SK-N-MC (cell line): ENCODE data around the gene ASXL3.

Experiments used
- DNase-seq: peaks from one replicate; pipeline ENCODE4 v3.0.0-alpha.2; 2011; ENCODE audit warnings: low read depth, low spot score
- H3K27ac ChIP-seq: fragments of 200-600 bp; sonication (generic); 2 replicates; pipeline ENCODE4 v1.5.1; 2016; ENCODE audit warnings: mixed run types
- H3K36me3 ChIP-seq: fragments of 200-600 bp; sonication (generic); 2 replicates; pipeline ENCODE4 v1.6.1; 2017; ENCODE audit warnings: antibody characterized with exemption, low read length, mixed read lengths; ENCODE audit not compliant: insufficient read depth
- H3K4me3 ChIP-seq: fragments of 200-600 bp; sonication (generic); 2 replicates; pipeline ENCODE4 v1.5.1; 2016
- H3K9ac ChIP-seq: fragments of 200-600 bp; sonication (generic); 2 replicates; pipeline ENCODE4 v1.8.0; 2017; ENCODE audit warnings: mixed run types, mixed read lengths; ENCODE audit not compliant: insufficient read length
- H3K9me3 ChIP-seq: fragments of 200-600 bp; sonication (generic); 2 replicates; pipeline ENCODE4 v1.6.1; 2017; ENCODE audit warnings: low read depth, mild to moderate bottlenecking, antibody characterized with exemption, low read length, moderate library complexity, mixed read lengths
- EZH2 ChIP-seq: fragments of 200-600 bp; sonication (generic); IDR thresholded peaks from one replicate; pipeline ENCODE4 v1.6.1; 2017; ENCODE audit warnings: antibody characterized with exemption
- FOXP2 ChIP-seq: optimal IDR thresholded peaks from 2 replicates; pipeline ENCODE3; 2011; ENCODE audit warnings: mild to moderate bottlenecking, moderate library complexity; ENCODE audit not compliant: insufficient read depth; ENCODE audit errors: extremely low read length, control extremely low read depth
- POLR2AphosphoS5 ChIP-seq: IDR thresholded peaks from 2 replicates; pipeline ENCODE4 v1.6.1; 2012; ENCODE audit warnings: mild to moderate bottlenecking, low read depth, low read length, borderline replicate concordance

Gene ASXL3

DNA sequence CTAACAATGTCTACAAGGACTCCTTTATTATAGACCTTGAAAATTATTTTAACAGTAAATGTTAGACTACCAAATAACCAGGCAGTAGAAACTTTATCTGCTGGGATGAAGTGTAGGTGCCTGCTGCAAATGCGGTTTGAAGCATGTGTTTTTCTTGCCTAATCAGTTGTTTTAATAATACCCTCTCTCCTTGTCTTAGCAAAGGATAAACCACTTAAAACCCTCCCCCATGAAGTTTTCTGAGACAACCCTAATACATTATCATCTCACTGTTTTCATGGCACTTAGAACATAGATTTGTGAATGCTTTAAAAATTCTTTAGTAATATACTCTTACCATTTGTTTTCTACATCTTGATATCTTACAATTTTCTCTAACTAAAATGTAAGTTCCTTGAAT, 98.6 kb downstream of the ASXL3 start:
- peak overlapping the region; percentile 49; the same call in 1 of the 2 replicates for H3K4me3 ChIP-seq
- no peaks in the 10 kb centered on the region for H3K9me3 ChIP-seq
- H3K27ac ChIP-seq: peak overlapping the region; percentile 83
- no peak overlapping the region for H3K9ac ChIP-seq
- H3K36me3 ChIP-seq: no peaks in the 10 kb centered on the region
- TF ChIP-seq EZH2 (no peak), FOXP2 (no peak)
- no peak for DNase-seq

DNA sequence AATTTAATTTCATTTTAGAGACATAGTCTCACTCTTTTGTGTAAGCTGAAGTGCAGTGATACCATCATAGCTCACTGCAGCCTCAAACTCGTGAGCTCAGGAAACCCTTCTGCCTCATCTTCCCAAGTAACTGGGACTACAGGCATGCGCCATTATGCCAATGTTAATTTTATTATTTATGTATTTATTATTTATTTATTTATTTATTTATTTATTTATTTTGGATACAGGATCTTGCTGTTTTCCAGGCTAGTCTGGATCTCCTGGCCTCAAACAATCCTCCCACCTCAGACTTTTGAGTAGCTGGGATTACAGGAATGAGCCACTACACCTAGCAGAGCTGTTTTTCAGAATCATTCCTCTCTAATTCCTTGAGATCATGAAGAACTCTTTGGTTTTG, 99.9 kb downstream of the ASXL3 start:
- DNase-seq: no peak

DNA sequence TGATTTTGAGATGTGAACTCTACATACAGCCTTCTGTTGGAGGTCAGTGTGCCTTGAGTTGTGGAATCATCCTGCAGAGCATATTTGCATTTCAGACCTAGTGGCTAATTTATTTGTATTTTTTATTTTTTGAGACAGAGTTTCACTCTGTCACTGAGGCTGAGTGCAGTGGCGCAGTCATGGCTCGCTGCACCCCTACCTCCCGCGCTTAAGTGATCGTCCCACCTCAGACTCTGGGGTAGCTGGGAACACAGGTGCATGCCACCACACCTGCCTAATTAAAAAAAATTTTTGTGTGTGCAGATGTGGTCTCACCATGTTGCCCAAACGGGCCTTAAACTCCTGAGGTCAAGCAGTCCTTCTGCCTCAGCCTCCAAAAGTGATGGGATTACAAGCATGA, 104.4 kb downstream of the ASXL3 start:
- Histone ChIP-seq H3K27ac (no peak overlapping the region), H3K4me3 (no peak overlapping the region), H3K36me3 (no peaks in the 10 kb centered on the region), H3K9me3 (no peaks in the 10 kb centered on the region), H3K9ac (no peak overlapping the region)
- no peak for TF ChIP-seq FOXP2
- TF ChIP-seq POLR2AphosphoS5: no peak
- no peak for TF ChIP-seq EZH2
- DNase-seq: no peak

More for the DNA sequence above, 99.9 kb downstream of the ASXL3 start:
- Histone ChIP-seq H3K9ac (no peak overlapping the region), H3K36me3 (no peaks in the 10 kb centered on the region), H3K4me3 (no peak overlapping the region), H3K9me3 (no peaks in the 10 kb centered on the region), H3K27ac (no peak overlapping the region)
- no peak for TF ChIP-seq POLR2AphosphoS5
- no peak for TF ChIP-seq EZH2
- no peak for TF ChIP-seq FOXP2

DNA sequence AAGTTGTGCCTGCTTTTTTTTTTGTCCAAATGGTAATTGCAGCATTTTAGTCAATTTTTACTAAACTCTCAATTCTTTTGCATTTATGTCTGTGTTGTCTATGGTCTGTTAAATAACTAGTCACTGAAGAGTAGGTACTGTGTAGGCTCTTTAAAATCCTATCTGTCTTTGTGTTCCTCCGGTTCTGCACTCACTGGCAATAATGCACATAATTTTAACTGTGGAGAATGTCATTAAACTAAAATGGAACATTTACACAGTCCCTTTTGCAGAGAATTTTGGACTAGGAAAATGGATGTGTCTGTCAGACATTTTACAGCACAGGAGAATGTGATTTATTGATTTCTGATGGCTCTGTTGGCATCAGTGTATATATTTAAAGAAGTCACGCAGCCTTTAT, 116.6 kb downstream of the ASXL3 start:
- Histone ChIP-seq H3K9me3 (no peaks in the 10 kb centered on the region), H3K9ac (no peak overlapping the region), H3K4me3 (no peak overlapping the region), H3K36me3 (no peaks in the 10 kb centered on the region), H3K27ac (no peak overlapping the region)
- DNase-seq: no peak
- TF ChIP-seq POLR2AphosphoS5 (no peak), EZH2 (no peak), FOXP2 (no peak)

DNA sequence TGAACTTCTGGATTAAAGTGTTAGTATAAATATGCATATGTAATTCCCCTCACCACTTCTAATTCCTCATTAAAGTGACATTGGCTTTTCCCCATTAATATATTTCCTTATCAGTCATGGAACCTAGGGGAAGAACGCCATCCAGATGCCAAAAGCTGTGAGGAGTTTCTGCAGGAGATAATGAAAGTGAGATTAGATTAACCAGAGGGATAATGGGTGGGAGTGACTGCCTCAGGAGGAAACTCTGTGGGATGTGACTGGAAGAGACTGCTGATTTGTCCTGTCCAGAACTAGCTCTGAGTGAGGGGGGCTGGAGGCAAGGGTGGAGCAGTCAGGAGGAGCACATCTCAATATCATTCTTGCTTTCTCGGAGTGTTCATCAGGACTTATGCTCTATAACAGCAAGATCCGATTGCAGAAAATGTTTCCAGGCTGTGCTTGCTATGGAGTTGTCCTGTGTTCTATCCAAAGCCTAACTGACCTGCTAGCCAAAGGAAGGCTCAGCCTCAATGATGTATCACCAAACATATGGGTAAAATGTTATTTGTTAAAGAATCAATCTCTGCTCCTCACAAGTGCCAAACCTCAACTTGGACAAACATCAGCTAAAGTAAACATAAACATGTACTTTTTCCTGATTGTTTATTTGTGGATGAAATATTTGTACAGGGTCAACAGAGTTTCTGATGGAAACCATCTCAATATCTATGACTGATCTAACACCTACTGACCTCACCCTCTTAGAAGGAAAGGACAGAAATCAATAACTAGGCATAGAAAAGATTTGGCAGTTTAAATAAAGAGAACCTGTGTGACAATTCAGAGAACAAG, 118.5 kb downstream of the ASXL3 start:
- H3K36me3 ChIP-seq: no peaks in the 10 kb centered on the region

DNA sequence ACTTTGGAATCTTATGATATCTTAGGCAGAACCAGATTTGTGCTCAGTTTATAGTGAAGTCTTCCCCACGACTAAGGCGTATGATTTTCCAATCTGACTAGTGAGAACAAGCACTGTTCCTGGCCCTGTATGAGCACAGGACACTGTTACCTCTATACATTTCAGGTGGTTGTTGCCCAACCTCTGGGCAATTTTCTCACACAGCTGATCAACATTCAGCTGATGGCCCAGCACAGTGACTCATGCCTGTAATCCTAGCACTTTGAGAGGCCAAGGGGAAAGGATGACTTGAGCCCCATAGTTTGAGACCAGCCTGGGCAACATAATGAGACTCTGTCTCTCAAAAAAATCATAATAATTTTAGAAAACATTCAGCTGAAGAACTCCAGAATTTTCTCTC, 119.5 kb downstream of the ASXL3 start:
- H3K9ac ChIP-seq: no peak overlapping the region

More for the DNA sequence above, 118.5 kb downstream of the ASXL3 start:
- Histone ChIP-seq H3K27ac (no peak overlapping the region), H3K9me3 (no peaks in the 10 kb centered on the region), H3K4me3 (no peak overlapping the region), H3K9ac (no peak overlapping the region)
- TF ChIP-seq EZH2 (no peak), POLR2AphosphoS5 (no peak), FOXP2 (no peak)
- DNase-seq: no peak

DNA sequence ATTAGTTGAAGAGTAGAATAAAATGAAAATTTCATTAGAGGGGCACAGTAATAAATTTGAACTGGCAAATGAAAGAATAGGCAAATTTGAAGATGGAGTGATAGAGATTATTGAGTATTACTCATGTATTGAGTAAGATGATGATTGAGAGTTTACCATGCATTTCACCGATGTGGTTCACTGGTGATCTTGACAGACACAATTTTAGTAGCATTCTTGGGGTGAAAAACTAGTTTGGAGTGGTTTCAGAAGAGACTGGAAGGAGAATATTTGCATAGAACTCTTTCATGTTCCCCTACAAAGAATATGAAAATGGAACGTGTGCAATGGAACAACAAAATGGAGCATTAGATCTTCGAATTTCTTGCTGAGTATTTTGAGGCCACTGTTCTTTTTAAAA, 121.4 kb downstream of the ASXL3 start:
- DNase-seq: no peak
- H3K9ac ChIP-seq: no peak overlapping the region
- TF ChIP-seq EZH2: no peak
- no peaks in the 10 kb centered on the region for H3K9me3 ChIP-seq
- H3K27ac ChIP-seq: no peak overlapping the region
- H3K36me3 ChIP-seq: no peaks in the 10 kb centered on the region
- H3K4me3 ChIP-seq: no peak overlapping the region

More for the DNA sequence above, 119.5 kb downstream of the ASXL3 start:
- Histone ChIP-seq H3K4me3 (no peak overlapping the region), H3K36me3 (no peaks in the 10 kb centered on the region), H3K27ac (no peak overlapping the region), H3K9me3 (no peaks in the 10 kb centered on the region)
- TF ChIP-seq EZH2 (no peak), POLR2AphosphoS5 (no peak), FOXP2 (no peak)
- DNase-seq: no peak

DNA sequence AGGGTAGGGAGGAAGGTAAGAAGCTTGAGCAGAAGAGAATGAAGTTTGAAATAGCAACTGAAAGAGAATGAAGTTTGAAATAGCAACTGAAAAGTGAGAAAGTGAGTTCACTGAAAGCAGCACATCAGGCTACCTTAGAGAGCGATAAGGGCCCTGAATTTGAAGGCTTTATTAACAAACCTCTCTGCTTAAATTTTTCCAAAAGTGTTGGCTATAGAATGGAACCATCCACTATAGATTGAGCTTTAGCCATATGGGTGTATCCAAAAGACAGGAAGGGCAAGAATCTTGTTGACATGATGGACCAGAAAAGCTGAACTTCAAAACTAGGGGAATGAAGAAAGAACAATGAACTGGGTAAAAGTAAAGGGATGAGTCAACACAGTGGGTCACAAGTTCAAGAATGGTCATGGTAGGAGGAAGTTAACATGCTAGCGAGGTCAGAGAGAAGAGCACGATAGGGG, 122.5 kb downstream of the ASXL3 start:
- H3K9ac ChIP-seq: no peak overlapping the region
- H3K9me3 ChIP-seq: no peaks in the 10 kb centered on the region
- no peak overlapping the region for H3K4me3 ChIP-seq
- TF ChIP-seq FOXP2 (no peak), POLR2AphosphoS5 (no peak), EZH2 (no peak)
- DNase-seq: no peak
- H3K36me3 ChIP-seq: no peaks in the 10 kb centered on the region
- H3K27ac ChIP-seq: no peak overlapping the region

DNA sequence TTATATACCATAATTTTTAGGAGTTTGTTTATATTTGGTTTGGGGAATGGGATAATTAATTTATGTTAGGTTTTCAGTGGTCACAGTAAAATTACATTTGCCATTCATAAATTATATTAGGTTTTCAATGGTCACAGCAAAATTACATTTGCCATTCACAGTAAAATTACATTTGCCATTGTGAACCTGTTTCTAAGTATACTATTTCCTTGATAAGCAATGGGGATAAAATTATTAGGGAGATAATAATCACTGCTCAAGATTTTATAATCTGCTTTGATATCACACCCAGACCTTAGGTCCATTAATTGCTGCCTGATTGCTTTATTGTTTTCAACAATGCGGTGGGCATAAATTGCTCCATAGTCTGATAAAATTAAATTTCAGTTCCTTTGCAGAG, 124.6 kb downstream of the ASXL3 start:
- Histone ChIP-seq H3K9me3 (no peaks in the 10 kb centered on the region), H3K4me3 (no peak overlapping the region), H3K27ac (no peak overlapping the region), H3K36me3 (no peaks in the 10 kb centered on the region), H3K9ac (no peak overlapping the region)
- DNase-seq: no peak
- no peak for TF ChIP-seq POLR2AphosphoS5
- no peak for TF ChIP-seq FOXP2
